GM21447 (cell line): ENCODE measurements around the gene CTSS.

Experiments used
- ATAC-seq: cut with Tn5 transposase; IDR thresholded peaks from one replicate; pipeline ENCODE4 v1.9.1; 2021; ENCODE audit not compliant: unreplicated experiment

CTSS gene

DNA sequence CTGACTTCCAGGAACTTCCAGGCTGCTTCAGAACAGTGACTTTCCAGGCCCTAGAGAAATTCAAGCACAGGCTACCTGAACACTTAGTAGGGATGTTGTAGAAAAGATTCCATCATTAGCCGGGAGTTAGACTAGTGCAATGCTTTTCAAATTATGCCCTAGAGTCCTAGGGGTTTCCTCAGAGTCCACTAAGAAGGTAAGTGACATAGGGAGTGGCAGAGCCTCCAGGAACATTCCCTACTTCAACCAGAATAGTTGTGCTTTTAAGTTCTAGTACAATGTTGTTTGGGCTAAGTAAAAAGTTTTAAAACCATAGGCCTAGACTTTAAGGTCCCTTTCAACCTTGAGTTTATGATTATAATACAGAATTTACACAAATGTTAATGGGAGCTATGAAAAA lies 59.5 kb downstream of the CTSS start:
- ATAC-seq: no peak

DNA sequence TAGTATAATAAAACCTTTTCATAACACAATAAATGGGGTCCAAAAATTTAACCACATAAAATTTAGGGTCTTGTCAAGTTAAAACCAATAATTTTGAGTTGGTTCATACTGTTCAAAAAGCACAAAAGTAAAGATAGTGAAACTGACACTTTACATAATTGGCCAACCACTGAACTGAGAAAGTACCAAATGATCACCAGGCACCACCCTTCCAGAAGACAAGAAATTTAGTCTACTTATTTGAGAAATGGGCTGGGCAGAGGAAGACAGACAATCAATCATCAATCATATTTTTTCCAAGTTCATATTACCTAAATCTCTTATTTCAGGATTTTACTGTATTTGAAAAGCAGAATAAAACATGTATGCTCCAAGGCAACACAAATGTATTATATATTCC lies 62.2 kb downstream of the CTSS start:
- ATAC-seq: no peak

DNA sequence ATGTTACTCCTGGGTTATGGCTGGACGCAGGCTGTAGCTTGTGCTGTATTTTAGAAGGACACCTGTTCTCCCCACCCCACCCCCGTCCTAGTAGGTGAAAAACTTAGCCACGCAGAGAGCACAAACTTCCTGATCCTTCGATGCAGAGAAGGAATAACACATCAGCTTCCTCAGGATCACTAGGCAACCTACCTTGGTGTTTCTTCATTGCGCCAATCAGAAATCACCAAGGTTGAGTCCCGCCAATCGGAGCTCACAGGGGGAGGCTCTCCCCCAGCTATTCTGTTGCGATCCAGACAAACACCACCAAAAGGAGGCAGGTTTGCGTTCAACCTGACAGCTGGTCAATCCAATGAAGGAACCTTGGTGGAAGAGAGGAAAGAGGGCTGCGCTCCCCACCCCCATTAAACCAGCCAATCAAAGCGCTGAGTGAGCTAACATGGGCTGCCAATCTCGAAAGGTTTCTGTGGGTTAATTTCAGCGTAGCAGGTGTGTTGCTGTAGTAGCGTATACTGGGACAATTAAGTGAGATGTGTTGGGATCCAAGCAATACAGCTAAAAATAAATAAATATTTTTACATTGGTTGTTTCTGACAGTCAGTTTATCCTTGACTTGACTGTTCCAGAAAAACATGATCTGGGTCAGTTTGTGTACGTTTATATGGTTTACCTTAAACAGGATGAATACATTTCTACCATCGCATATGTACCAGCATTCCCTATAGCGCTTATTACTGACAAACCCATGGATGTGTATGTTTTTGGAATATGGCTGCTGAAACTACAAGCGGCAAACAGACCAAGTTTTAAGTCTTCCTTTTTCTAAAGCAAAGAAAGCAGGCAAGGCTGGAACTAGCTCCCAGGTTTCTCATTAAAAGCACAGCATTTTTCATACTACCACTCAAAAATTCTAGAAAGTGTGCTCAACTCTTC lies 68.3 kb downstream of the CTSS start, which contains the start of gene GOLPH3L:
Gene GOLPH3L, minus strand, starts transcription at position 160 of the 933 bp plus-strand sequence. CDS start 2,316 bp downstream, outside the sequence.
- ATAC-seq: peak; percentile 98

DNA sequence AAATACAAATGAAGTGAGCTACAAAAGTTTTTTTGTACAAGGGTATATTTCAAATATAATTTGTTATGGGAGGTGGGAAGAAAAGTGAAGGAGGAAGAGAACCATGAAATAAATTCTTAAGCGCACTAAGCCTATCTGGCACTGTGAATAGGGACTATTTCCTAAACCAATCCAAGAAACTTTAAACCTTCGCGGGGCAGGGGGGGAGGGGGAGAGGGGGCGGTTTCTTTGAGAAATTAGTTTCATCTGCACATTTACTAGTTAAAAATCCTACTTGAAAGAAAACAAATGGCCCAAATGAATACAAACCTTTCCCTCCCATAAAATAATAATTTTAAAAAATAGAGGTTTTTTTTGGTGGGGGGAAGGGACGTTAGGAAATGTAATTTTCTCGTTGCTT lies 69.0 kb downstream of the CTSS start:
- ATAC-seq: no peak

DNA sequence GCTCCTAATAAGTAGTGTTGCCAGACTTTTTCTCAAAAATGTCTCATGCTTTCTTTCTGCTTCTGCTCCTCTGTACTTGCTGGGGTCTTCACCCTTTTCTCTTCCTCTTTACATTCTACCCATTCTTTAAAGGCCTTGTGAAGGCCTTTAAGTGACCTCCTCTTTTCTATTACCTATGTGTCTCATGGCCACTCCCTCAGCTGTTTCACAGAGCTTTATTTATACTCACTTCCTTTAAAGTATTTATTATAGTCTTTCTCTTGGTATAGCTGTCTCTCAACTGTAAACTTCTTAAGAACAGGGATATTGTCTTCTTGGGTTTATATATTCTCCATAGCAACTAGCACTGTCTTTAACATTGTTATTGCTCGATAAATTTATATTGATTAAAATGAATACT lies 69.4 kb downstream of the CTSS start:
- ATAC-seq: no peak

DNA sequence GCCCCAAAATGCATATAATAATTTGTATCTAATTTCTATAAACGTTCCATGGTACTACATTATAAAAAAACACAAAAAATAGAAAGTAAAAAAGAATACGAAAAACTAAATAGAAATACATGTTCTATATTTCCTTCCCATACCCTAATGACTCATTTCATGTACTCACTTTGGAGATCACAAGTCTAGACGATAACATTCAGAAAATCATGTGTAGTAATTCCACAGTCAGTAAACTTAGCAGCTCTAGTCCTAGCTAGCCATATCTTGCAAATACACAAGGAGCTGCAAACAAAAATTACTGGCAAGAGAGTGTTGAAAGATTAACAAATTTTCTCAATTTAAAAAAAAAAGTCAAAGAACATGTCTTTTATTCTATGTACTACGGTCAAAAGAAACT lies 70.0 kb downstream of the CTSS start:
- no peak for ATAC-seq

DNA sequence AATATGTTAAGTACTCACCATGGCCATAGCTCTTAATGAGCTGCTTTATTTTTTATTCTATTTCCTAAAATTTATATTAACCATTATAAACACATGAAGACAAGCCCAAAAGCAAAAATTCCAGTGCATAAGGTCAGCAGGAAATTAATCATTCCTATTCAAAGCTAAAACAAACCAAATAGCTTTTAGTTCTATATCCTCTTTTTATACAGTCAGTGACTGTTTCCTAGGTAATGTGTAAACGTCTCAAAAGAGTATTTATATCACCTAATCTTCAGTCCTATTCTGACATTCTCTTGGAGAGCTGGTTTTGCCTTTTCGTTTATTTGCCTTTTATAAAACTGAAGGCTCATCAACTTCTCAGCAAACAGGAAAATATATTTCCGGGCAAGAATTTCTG lies 72.9 kb downstream of the CTSS start:
- ATAC-seq: no peak

DNA sequence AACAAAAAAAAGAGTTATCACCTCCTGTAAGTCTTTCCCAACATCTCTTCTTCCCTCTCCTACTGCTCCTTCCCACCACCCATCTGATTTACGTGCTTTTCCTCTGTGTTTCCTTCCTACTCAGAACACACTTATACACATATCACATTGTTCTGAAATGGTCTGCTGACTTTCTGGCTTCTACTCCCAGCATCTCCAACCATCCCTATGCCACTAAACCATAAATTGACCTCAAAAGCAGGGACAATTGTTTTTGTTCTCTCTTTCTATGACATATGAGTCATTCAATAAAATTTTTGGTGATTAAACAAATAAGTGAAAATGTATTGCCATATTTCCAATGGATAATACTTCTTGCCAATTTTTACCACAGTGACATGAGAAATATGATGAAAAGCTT lies 76.8 kb downstream of the CTSS start:
- no peak for ATAC-seq

DNA sequence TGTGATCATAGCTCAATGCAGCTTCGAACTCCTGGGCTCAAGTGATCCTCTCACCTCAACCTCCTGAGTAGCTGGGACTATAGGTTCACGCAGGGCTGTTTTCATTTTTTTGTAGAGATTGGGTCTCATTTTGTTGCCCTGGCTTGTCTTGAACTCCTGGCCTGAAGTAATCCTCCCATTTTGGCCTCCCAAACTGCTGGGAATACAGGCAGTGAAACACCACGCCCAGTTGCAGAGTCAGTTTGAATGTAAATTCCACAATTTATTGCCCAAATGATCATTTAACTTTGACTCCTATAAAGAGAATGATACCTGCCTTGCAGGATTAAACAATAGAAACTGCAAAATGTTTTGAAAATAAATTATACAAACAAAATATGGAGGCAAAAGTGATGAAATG lies 79.3 kb downstream of the CTSS start:
- ATAC-seq: no peak

DNA sequence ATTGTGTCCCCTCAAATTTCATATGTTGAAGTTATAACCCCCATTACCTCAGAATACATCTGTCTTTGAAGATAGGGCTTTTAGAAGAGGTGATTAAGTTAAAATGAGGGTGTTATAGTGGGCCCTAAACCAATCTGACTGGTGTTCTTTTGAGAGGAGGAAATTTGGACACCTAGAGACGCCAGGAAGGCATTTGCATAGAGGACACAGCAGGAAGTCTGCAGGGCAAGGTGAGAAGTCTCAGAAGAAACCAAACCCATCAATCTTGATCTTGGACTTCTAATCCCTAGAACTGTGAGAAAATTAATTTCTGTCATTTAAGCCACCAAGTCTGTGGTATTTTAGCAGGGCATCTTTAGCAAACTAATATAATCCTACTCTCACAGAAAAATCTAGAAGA lies 81.7 kb downstream of the CTSS start:
- ATAC-seq: no peak
